Lung (tissue), 12 donors: Measurements from ENCODE around the gene PNPLA1. TPM values are rescaled to one million over a fixed set of nuclear protein-coding genes. Genes with fewer than 3 reads are reported as not detected.
A peak's percentile ranks its signal among the peaks of the same experiment; 100 is the strongest.

Source experiments
- ATAC-seq: fragments of 200-7000 bp; cut with Tn5 transposase; one replicate; pipeline ENCODE4 v1.9.1; 2020; ENCODE audit warnings: moderate number of reproducible peaks; ENCODE audit not compliant: insufficient read depth, low FRiP score
- DNase-seq, 3 donors: peaks; one replicate each; pipeline ENCODE4 v3.0.0-alpha.2; 2013 to 2017
- H3K27ac ChIP-seq, 2 donors: one replicate each; pipeline ENCODE4 v1.5.1; 2013; ENCODE audit warnings: mild to moderate bottlenecking in 2 of 2, moderate library complexity in 2 of 2, control low read depth in 1 of 2, inconsistent platforms in 1 of 2, low read depth in 1 of 2, low read length in 1 of 2
- H3K27me3 ChIP-seq, 3 donors: one replicate each; pipeline ENCODE4 v1.5.1; 2013; ENCODE audit warnings: low read length in 2 of 3; ENCODE audit not compliant: control insufficient read depth in 3 of 3, insufficient read depth in 3 of 3
- H3K36me3 ChIP-seq, 4 donors: one replicate each; pipeline ENCODE4 v1.5.1; 2013; ENCODE audit warnings: low read length in 4 of 4, mild to moderate bottlenecking in 1 of 4, moderate library complexity in 1 of 4; ENCODE audit not compliant: control insufficient read depth in 4 of 4, insufficient read depth in 4 of 4
- H3K4me1 ChIP-seq, 5 donors: one replicate each; pipeline ENCODE4 v1.5.1; 2013; ENCODE audit warnings: low read length in 5 of 5, mild to moderate bottlenecking in 2 of 5, moderate library complexity in 1 of 5; ENCODE audit not compliant: control insufficient read depth in 5 of 5, insufficient read depth in 5 of 5
- H3K4me3 ChIP-seq: one replicate; pipeline ENCODE4 v1.5.1; 2013; ENCODE audit warnings: mild to moderate bottlenecking, control low read depth, moderate library complexity
- H3K9ac ChIP-seq, 2 donors: one replicate each; pipeline ENCODE4 v1.5.1; 2013; ENCODE audit warnings: low read length in 2 of 2, control low read depth in 1 of 2; ENCODE audit not compliant: insufficient read depth in 1 of 2
- H3K9me3 ChIP-seq, 4 donors: one replicate each; pipeline ENCODE4 v1.5.1; 2013; ENCODE audit warnings: low read length in 3 of 4, mild to moderate bottlenecking in 1 of 4, moderate library complexity in 1 of 4; ENCODE audit not compliant: control insufficient read depth in 4 of 4, insufficient read depth in 3 of 4
- CTCF ChIP-seq: IDR thresholded peaks from 2 replicates; pipeline ENCODE4 v1.5.1; 2012; ENCODE audit warnings: mild to moderate bottlenecking; ENCODE audit errors: control extremely low read depth, extremely low read depth
- WGBS, 2 donors: extraction: QIAGEN DNeasy Blood & Tissue Kit; methylation state at CpG; one replicate each; pipeline ENCODE4 v1.1.7; 2013; 5-methylcytosine and 5-hydroxymethylcytosine counted together
- polyA plus RNA-seq, 2 donors: library from polyadenylated mRNA; stranded (reverse); fragments of 200-250 nt; gene quantifications; one replicate each; pipeline ENCODE4 v1.2.1, GENCODE V29; 2013
- total RNA-seq, 2 donors: library from RNA; depleted of rRNA in 1 of 2; stranded (reverse); fragments of >200 nt in 1 of 2; gene quantifications; one replicate each; pipeline ENCODE4 v1.2.1, GENCODE V29; 2014 to 2021
- donor health status: control.
- donor health status: control.
- donor health status: Bipolar disorder and iron deficiency.
- donor health status: healthy.
- donor health status: DM: yes; HTN: yes; CAD: no.

Gene PNPLA1
- total and polyA plus RNA-seq, 4 donors: 0.06 to 5.6 (median 0.89) TPM

- DNase-seq (peak in 1 of 3 donors; percentile 15), ATAC-seq (no peak)
- H3K27me3 ChIP-seq: no peaks in the 10 kb centered on the region
- H3K9ac ChIP-seq: no peak overlapping the region
- no peaks in the 10 kb centered on the region for H3K9me3 ChIP-seq
- peaks cover 0 to 6% (median 0%) of the 10 kb centered on the region in 5 donors for H3K4me1 ChIP-seq
- WGBS, 2 donors: 49 to 67% methylated on average over 7 of the region's 7 CpGs
- H3K27ac ChIP-seq: no peak overlapping the region
- TF ChIP-seq CTCF: no peak
- no peaks in the 10 kb centered on the region for H3K36me3 ChIP-seq
- H3K4me3 ChIP-seq: no peak overlapping the region
These were observed 31.9 kb downstream of the PNPLA1 start for GRCh38 chr6:36301781-36302180.

DNA sequence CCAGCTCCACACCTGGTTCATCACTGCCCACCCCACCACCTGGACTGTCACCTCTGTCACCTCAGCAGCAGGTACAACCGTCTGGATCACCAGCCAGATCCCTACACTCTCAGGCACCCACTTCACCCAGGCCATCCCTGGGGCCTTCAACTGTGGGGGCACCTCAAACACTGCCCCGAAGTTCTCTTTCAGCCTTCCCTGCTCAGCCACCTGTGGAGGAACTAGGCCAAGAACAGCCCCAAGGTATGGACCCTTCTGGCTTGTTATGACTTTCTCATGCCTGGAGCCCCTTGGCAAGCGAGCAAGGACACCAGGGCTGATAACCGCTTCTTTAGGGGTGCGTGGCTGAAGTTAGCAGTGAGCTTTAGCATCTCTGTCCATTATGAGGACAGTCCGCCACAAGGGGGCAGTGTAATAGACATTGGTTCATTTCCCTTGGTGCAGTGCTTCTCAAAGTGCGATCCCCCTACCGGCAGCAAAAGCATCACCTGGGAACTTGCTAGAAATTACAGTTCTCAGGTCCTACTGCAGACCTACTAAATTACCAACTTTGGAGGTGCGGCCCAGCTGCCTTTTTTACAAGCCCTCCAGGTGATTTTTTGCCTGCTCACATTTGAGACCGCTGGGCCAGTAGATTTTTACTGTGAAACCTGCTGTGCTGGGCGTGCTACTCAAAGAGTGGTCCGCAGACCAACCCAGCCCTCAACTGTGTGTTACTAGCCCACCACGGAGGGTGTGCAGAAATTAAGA is 32.5 kb downstream of the PNPLA1 start:
- 38 to 40% methylated on average over 13 of the region's 13 CpGs for WGBS, 2 donors
- ATAC-seq (peak; percentile 97), DNase-seq (peak; percentile 85 to 91 (median 89))
- Histone ChIP-seq H3K27ac (no peak overlapping the region), H3K4me1 (peaks cover 0 to 6% (median 0%) of the 10 kb centered on the region in 5 donors), H3K36me3 (no peaks in the 10 kb centered on the region), H3K4me3 (no peak overlapping the region), H3K27me3 (no peaks in the 10 kb centered on the region), H3K9ac (no peak overlapping the region), H3K9me3 (no peaks in the 10 kb centered on the region)
- peak; percentile 95 for TF ChIP-seq CTCF

- no peak for DNase-seq
These were observed 36.0 kb downstream of the PNPLA1 start for GRCh38 chr6:36305885-36306284.

More at GRCh38 chr6:36305885-36306284, 36.0 kb downstream of the PNPLA1 start:
- ATAC-seq: no peak
- Histone ChIP-seq H3K9me3 (no peaks in the 10 kb centered on the region), H3K27me3 (no peaks in the 10 kb centered on the region), H3K4me1 (peaks cover 0 to 6% (median 0%) of the 10 kb centered on the region in 5 donors), H3K36me3 (no peaks in the 10 kb centered on the region), H3K4me3 (no peak overlapping the region), H3K27ac (no peak overlapping the region), H3K9ac (no peak overlapping the region)
- TF ChIP-seq CTCF: no peak
- 91 to 93% methylated on average over 11 of the region's 11 CpGs for WGBS, 2 donors
